IMR-90 (cell line): ENCODE measurements around the gene CCSER2. TPM values are rescaled to one million over a fixed set of nuclear protein-coding genes. Genes with fewer than 3 reads are reported as not detected.

ENCODE experiments used
- ATAC-seq: fragments of 200-7000 bp; cut with Tn5 transposase; 2 replicates; pipeline ENCODE4 v1.9.1; 2020; ENCODE audit warnings: low read depth, mild to moderate bottlenecking, moderate library complexity
- BruUV-seq: library from RNA; stranded (reverse); fragments of 400-500 nt; replicated peaks from 2 replicates; lab custom pipeline; 2021; lab: Mats Ljungman, UMichigan
- CTCF ChIA-PET: fragments of 300-600 bp; formaldehyde crosslinking; extraction: SDS; loops from one replicate; lab custom pipeline; 2021; ENCODE audit warnings: antibody characterized with exemption; lab: Yijun Ruan, JAX
- POLR2A ChIA-PET: fragments of 300-600 bp; sonication (Branson Sonifier 250); formaldehyde crosslinking; loops from one replicate; lab custom pipeline; 2022; ENCODE audit warnings: antibody characterized with exemption; ENCODE audit not compliant: unreplicated experiment; lab: Charles Lee
- DNase-seq: peaks from one replicate; pipeline ENCODE4 v3.0.0; 2013
- H2AFZ ChIP-seq: replicated peaks from 2 replicates; pipeline ENCODE3; 2013; ENCODE audit warnings: low read length, mild to moderate bottlenecking; ENCODE audit not compliant: poor library complexity
- H2AK5ac ChIP-seq: 2 replicates; pipeline ENCODE4 v1.6.1; 2013; ENCODE audit warnings: low read depth, low read length, inconsistent platforms
- H2AK9ac ChIP-seq: replicated peaks from 2 replicates; pipeline ENCODE3; 2013; ENCODE audit warnings: mild to moderate bottlenecking, low read depth, low read length, moderate library complexity; ENCODE audit not compliant: poor library complexity
- H2BK120ac ChIP-seq: 2 replicates; pipeline ENCODE4 v1.6.1; 2013; ENCODE audit warnings: low read depth, low read length, inconsistent platforms
- H2BK15ac ChIP-seq: 3 replicates; pipeline ENCODE4 v1.6.1; 2013; ENCODE audit warnings: low read depth, low read length, inconsistent platforms
- H2BK20ac ChIP-seq: 2 replicates; pipeline ENCODE4 v1.6.1; 2013; ENCODE audit warnings: low read depth, mild to moderate bottlenecking, inconsistent platforms, low read length, moderate library complexity
- H2BK5ac ChIP-seq: 2 replicates; pipeline ENCODE4 v1.6.1; 2013; ENCODE audit warnings: mild to moderate bottlenecking, low read depth, low read length, inconsistent platforms; ENCODE audit not compliant: poor library complexity, severe bottlenecking
- H3K14ac ChIP-seq: replicated peaks from 2 replicates; pipeline ENCODE4 v1.6.1; 2013; ENCODE audit warnings: low read depth, low read length, inconsistent platforms
- H3K18ac ChIP-seq: 2 replicates; pipeline ENCODE4 v1.6.1; 2013; ENCODE audit warnings: low read depth, low read length, control low read depth
- H3K23ac ChIP-seq: 2 replicates; pipeline ENCODE4 v1.6.1; 2013; ENCODE audit warnings: low read depth, low read length, inconsistent platforms
- H3K27ac ChIP-seq: 2 replicates; pipeline ENCODE4 v1.5.1; 2013; ENCODE audit warnings: mild to moderate bottlenecking, control low read depth, low read length; ENCODE audit not compliant: insufficient read depth
- H3K27me3 ChIP-seq: 2 replicates; pipeline ENCODE4 v1.6.1; 2013; ENCODE audit warnings: low read length; ENCODE audit not compliant: control insufficient read depth, insufficient read depth
- H3K36me3 ChIP-seq: 2 replicates; pipeline ENCODE4 v1.6.1; 2013; ENCODE audit warnings: low read length, mixed read lengths; ENCODE audit not compliant: control insufficient read depth, insufficient read depth
- H3K4ac ChIP-seq: 2 replicates; pipeline ENCODE4 v1.6.1; 2013; ENCODE audit warnings: low read depth, low read length, inconsistent platforms
- H3K4me1 ChIP-seq: 2 replicates; pipeline ENCODE4 v1.6.1; 2013; ENCODE audit warnings: low read length, mixed read lengths; ENCODE audit not compliant: control insufficient read depth, insufficient read depth
- H3K4me2 ChIP-seq: 2 replicates; pipeline ENCODE4 v1.6.1; 2013; ENCODE audit warnings: low read depth, mild to moderate bottlenecking, control low read depth, low read length, moderate library complexity
- H3K4me3 ChIP-seq: 2 replicates; pipeline ENCODE4 v1.5.1; 2013; ENCODE audit warnings: low read depth, mild to moderate bottlenecking, control low read depth, low read length, moderate library complexity; ENCODE audit not compliant: insufficient read depth
- H3K56ac ChIP-seq: 2 replicates; pipeline ENCODE4 v1.6.1; 2013; ENCODE audit warnings: low read length, inconsistent platforms; ENCODE audit not compliant: insufficient read depth; ENCODE audit errors: extremely low read depth
- H3K79me1 ChIP-seq, 2 experiments: 2 replicates each; pipeline ENCODE4 v1.6.1; 2013; ENCODE audit warnings: low read length in 2 of 2, inconsistent platforms in 1 of 2, low read depth in 1 of 2
- H3K9ac ChIP-seq: 2 replicates; pipeline ENCODE4 v1.6.1; 2013; ENCODE audit warnings: low read depth, low read length, control low read depth
- H3K9me1 ChIP-seq: 2 replicates; pipeline ENCODE4 v1.6.1; 2013; ENCODE audit warnings: low read length, inconsistent platforms; ENCODE audit not compliant: insufficient read depth
- H3K9me3 ChIP-seq: 2 replicates; pipeline ENCODE4 v1.6.1; 2013; ENCODE audit warnings: low read length; ENCODE audit not compliant: control insufficient read depth, insufficient read depth
- H4K20me1 ChIP-seq: 2 replicates; pipeline ENCODE4 v1.6.1; 2013; ENCODE audit warnings: low read length, inconsistent platforms; ENCODE audit not compliant: insufficient read depth
- H4K5ac ChIP-seq: 2 replicates; pipeline ENCODE4 v1.6.1; 2013; ENCODE audit warnings: mild to moderate bottlenecking, low read depth, low read length, control low read depth
- H4K8ac ChIP-seq, 2 experiments: 2 replicates each; pipeline ENCODE4 v1.6.1; 2013; ENCODE audit warnings: low read depth in 2 of 2, low read length in 2 of 2, control low read depth in 1 of 2, inconsistent platforms in 1 of 2
- H4K91ac ChIP-seq: 2 replicates; pipeline ENCODE4 v1.6.1; 2013; ENCODE audit warnings: low read depth, low read length, inconsistent platforms; ENCODE audit not compliant: insufficient read depth
- FOS ChIP-seq: fragments of 150-350 bp; IDR thresholded peaks from 2 replicates; pipeline ENCODE4 v1.6.1; 2016; ENCODE audit warnings: low read depth, low read length
- MAFK ChIP-seq: IDR thresholded peaks from 2 replicates; pipeline ENCODE4 v1.6.1; 2012; ENCODE audit warnings: low read depth, low read length, improper control_type of control experiment
- NFE2L2 ChIP-seq: fragments of 150-350 bp; IDR thresholded peaks from 2 replicates; pipeline ENCODE4 v1.6.1; 2016; ENCODE audit warnings: low read depth, mild to moderate bottlenecking, low read length
- WGBS, 2 experiments: methylation state at CpG; one replicate each; pipeline versions ENCODE4 v1.1.5 to v1.1.7; 2013; ENCODE audit warnings: missing lambda C conversion rate in 2 of 2; ENCODE audit not compliant: insufficient read length in 1 of 2; ENCODE audit errors: extremely low coverage in 2 of 2; 5-methylcytosine and 5-hydroxymethylcytosine counted together
- dilution Hi-C: fragments of 300-500 bp; cut with HindIII; formaldehyde crosslinking; loops from one replicate; pipeline ENCODE4 v1.14.3; 2018; ENCODE audit warnings: low sequenced_read_pairs; ENCODE audit not compliant: unreplicated experiment
- in situ Hi-C: fragments of 300-500 bp; cut with MboI; formaldehyde crosslinking; loops from 3 replicates; pipeline ENCODE4 v1.14.3; 2019; ENCODE audit warnings: low sequenced_read_pairs, inconsistent platforms, mixed read lengths
- intact Hi-C: fragments of 100-400 bp; cut with micrococcal nuclease; formaldehyde crosslinking; loops from 2 replicates; pipeline ENCODE4 v1.10.0; 2022
- polyA plus RNA-seq, 3 experiments: library from polyadenylated mRNA; depleted of rRNA; stranded (reverse); fragments of >200 nt; gene quantifications; 2 replicates each; pipeline ENCODE4 v1.2.3, GENCODE V29; 2012; ENCODE audit warnings: low replicate concordance in 1 of 3
- total RNA-seq: library from RNA; depleted of rRNA; stranded (reverse); fragments of >200 nt; gene quantifications from 2 replicates; pipeline ENCODE4 v1.2.3, GENCODE V29; 2012
- TF ChIP-seq, protein P1 (sequence below): fragments of 150-350 bp; IDR thresholded peaks from 2 replicates; pipeline ENCODE4 v1.6.1; 2017; ENCODE audit warnings: mild to moderate bottlenecking, antibody characterized with exemption, low read length, low read depth

CCSER2 gene
- total and polyA plus RNA-seq, 2 of the 4 experiments (the other 2 are of a cell fraction) = 20.4 to 31.7 TPM

DNA sequence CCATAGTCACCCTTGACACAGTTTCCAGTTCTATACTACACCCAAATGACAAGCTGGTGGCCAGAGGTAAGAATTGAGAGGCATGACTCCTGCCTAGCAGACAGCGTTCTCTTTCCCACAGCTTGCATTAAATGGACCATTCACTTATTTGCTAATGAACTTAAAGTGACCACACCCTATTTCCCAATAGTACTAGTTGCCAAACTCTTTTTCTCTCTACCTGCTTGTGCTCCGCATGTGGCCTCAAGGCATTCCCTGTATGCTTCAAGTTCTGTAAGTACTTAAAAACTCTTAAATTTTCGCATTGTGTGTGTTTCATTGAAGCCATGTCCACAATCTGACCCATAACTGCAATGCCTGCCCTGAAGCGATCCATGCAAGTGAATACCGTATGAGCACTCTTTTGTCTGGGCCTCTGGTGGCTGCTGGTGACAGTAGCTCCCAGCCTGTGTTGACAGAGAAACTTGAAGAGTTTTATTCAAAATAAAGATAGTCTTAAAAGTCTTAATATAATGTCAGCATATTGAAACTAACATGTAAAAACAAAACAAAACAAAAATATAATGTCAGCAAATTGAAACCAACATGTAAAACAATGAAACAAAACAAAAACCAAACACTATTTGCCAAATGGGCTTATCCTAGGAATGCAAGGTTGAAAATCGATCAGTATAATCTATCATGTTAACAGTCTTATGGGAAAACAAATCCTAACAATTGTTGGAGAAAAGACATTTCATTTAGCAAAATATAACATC is 73.6 kb downstream of the CCSER2 start:
- no peaks in the 10 kb centered on the region for H3K27me3 ChIP-seq
- in situ Hi-C loops = no loop called here
- no peak overlapping the region for H4K8ac ChIP-seq
- H3K4ac ChIP-seq = no peak overlapping the region
- no peak overlapping the region for H2BK20ac ChIP-seq
- H2AFZ ChIP-seq = no peak overlapping the region
- H2BK15ac ChIP-seq = no peak overlapping the region
- H2BK5ac ChIP-seq = no peak overlapping the region
- H3K36me3 ChIP-seq = peaks cover 2% of the 10 kb centered on the region; the same call in 1 of the 2 replicates
- ChIA-PET POLR2A (no interaction called here), CTCF (no interaction called here)
- no TSS peak for BruUV-seq
- H3K23ac ChIP-seq = no peak overlapping the region
- no peak overlapping the region for H3K27ac ChIP-seq
- dilution Hi-C loops = no loop called here
- no peak overlapping the region for H3K4me3 ChIP-seq
- H3K9ac ChIP-seq = no peak overlapping the region
- no peak overlapping the region for H3K4me2 ChIP-seq
- H2BK120ac ChIP-seq = no peak overlapping the region
- peaks cover 35 to 45% of the 10 kb centered on the region in 2 experiments for H3K79me1 ChIP-seq
- ATAC-seq (no peak), DNase-seq (no peak)
- H4K5ac ChIP-seq = no peak overlapping the region
- intact Hi-C loops = no loop called here
- H4K20me1 ChIP-seq = no peaks in the 10 kb centered on the region; the same call in 1 of the 2 replicates
- H3K4me1 ChIP-seq = peaks cover 3% of the 10 kb centered on the region; the same call in 1 of the 2 replicates
- H3K14ac ChIP-seq = no peak overlapping the region
- H3K56ac ChIP-seq = no peak overlapping the region
- TF ChIP-seq, protein P1, sequence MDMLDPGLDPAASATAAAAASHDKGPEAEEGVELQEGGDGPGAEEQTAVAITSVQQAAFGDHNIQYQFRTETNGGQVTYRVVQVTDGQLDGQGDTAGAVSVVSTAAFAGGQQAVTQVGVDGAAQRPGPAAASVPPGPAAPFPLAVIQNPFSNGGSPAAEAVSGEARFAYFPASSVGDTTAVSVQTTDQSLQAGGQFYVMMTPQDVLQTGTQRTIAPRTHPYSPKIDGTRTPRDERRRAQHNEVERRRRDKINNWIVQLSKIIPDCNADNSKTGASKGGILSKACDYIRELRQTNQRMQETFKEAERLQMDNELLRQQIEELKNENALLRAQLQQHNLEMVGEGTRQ = no peak
- TF ChIP-seq NFE2L2 = no peak
- TF ChIP-seq FOS = no peak
- peak; percentile 37; the same call in 1 of the 2 replicates for TF ChIP-seq MAFK
- H2AK5ac ChIP-seq = no peak overlapping the region
- H3K9me1 ChIP-seq = 0 out of 2 replicates have a peak, but pooled peaks cover 3% of the 10 kb centered on the region
- H3K18ac ChIP-seq = no peak overlapping the region
- H2AK9ac ChIP-seq = no peak overlapping the region
- H4K91ac ChIP-seq = no peak overlapping the region
- H3K9me3 ChIP-seq = no peaks in the 10 kb centered on the region; the same call in 1 of the 2 replicates
- WGBS, 2 experiments = no CpG with 5 or more reads among the region's 6 CpGs
